KMS-11 (cell line): ENCODE results near the gene RAB34.

ENCODE experiments used
- H2AFZ ChIP-seq: fragments of 200-600 bp; sonication (generic); 2 replicates; pipeline ENCODE4 v1.6.1; 2016; ENCODE audit warnings: antibody characterized with exemption, mixed run types, low read depth
- H3K27ac ChIP-seq: fragments of 200-600 bp; sonication (generic); 2 replicates; pipeline ENCODE4 v1.6.1; 2016; ENCODE audit warnings: mild to moderate bottlenecking, mixed run types
- H3K27me3 ChIP-seq: fragments of 200-600 bp; sonication (generic); 2 replicates; pipeline ENCODE4 v1.6.1; 2017; ENCODE audit warnings: mild to moderate bottlenecking, low read depth, mixed run types, moderate library complexity; ENCODE audit not compliant: insufficient read depth
- H3K36me3 ChIP-seq: fragments of 200-600 bp; sonication (generic); 2 replicates; pipeline ENCODE4 v1.6.1; 2017; ENCODE audit warnings: mild to moderate bottlenecking, mixed run types; ENCODE audit not compliant: insufficient read depth
- H3K4me1 ChIP-seq: fragments of 200-600 bp; sonication (generic); 2 replicates; pipeline ENCODE4 v1.6.1; 2016; ENCODE audit warnings: mild to moderate bottlenecking, low read depth, mixed run types; ENCODE audit not compliant: poor library complexity, severe bottlenecking
- H3K4me2 ChIP-seq: fragments of 200-600 bp; sonication (generic); 2 replicates; pipeline ENCODE4 v1.7.0; 2016; ENCODE audit warnings: mild to moderate bottlenecking, mixed run types
- H3K4me3 ChIP-seq: fragments of 200-600 bp; sonication (generic); IDR thresholded peaks from 2 replicates; pipeline ENCODE4 v1.6.1; 2017; ENCODE audit warnings: low read depth, low read length, mixed read lengths; ENCODE audit not compliant: insufficient read depth
- H3K79me2 ChIP-seq: fragments of 200-600 bp; sonication (generic); 2 replicates; pipeline ENCODE4 v1.6.1; 2016; ENCODE audit warnings: low read depth, mixed run types; ENCODE audit not compliant: insufficient read depth
- H3K9ac ChIP-seq: fragments of 200-600 bp; sonication (generic); 2 replicates; pipeline ENCODE4 v1.6.1; 2016; ENCODE audit warnings: mild to moderate bottlenecking, mixed run types
- H4K20me1 ChIP-seq: fragments of 200-600 bp; sonication (generic); 2 replicates; pipeline ENCODE4 v1.6.1; 2016; ENCODE audit warnings: mild to moderate bottlenecking, mixed run types; ENCODE audit not compliant: insufficient read depth
- CTCF ChIP-seq: fragments of 200-600 bp; sonication (generic); conservative IDR thresholded peaks from 2 replicates; pipeline ENCODE4 v1.6.1; 2017; ENCODE audit warnings: low read depth, mild to moderate bottlenecking, antibody characterized with exemption, low read length, moderate library complexity, mixed read lengths

RAB34 gene

GRCh38 chr17:28704219-28704858 is 13.3 kb downstream of the RAB34 start:
- no peaks in the 10 kb centered on the region for H3K27me3 ChIP-seq
- no peak overlapping the region for H3K9ac ChIP-seq
- no peak overlapping the region for H3K4me3 ChIP-seq
- H2AFZ ChIP-seq = no peak overlapping the region
- H4K20me1 ChIP-seq = no peaks in the 10 kb centered on the region
- H3K36me3 ChIP-seq = no peaks in the 10 kb centered on the region; the same call in 1 of the 2 replicates
- no peak overlapping the region for H3K4me2 ChIP-seq
- TF ChIP-seq CTCF = no peak
- no peaks in the 10 kb centered on the region for H3K4me1 ChIP-seq
- no peak overlapping the region for H3K27ac ChIP-seq
- H3K79me2 ChIP-seq = no peaks in the 10 kb centered on the region

DNA sequence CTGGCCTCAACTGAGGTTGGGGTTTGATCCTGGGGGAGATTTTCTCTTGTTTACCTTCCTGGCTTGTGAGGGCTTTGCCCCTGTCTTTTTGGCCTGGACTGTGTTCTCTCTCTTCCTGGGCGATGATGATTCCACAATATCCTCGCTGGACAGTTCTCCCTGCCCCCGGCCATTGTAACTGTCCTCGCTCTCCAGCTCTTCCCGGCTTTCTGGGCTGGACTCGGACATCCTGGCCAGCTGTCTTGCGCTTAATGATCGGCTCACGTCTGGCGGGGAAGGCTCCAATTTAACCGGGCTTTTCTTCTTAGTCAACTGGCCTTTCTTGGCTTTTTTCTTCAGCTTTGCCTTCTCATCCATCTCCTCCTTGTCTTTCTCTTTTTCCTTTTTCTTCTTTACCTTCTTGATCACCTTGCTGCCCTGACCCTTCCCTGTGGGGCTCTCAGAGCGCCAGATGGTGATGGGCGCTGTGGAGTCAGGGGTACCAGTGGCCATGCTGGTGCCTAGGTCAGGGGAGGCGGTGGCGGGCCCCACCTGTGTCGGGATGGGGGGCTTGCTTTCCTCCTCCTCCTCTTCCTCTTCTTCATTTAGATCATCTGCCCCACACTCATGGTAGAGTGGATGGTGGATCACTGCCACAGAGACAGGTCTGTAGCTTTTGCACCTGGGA is 14.0 kb downstream of the RAB34 start:
- Histone ChIP-seq H3K4me1 (no peaks in the 10 kb centered on the region), H3K36me3 (no peaks in the 10 kb centered on the region; the same call in 1 of the 2 replicates), H3K4me2 (no peak overlapping the region), H3K79me2 (no peaks in the 10 kb centered on the region), H3K4me3 (no peak overlapping the region), H2AFZ (no peak overlapping the region), H3K9ac (no peak overlapping the region), H4K20me1 (no peaks in the 10 kb centered on the region), H3K27ac (no peak overlapping the region), H3K27me3 (no peaks in the 10 kb centered on the region)
- TF ChIP-seq CTCF = no peak

- Histone ChIP-seq H3K27ac (no peak overlapping the region), H3K79me2 (no peaks in the 10 kb centered on the region), H3K4me3 (no peak overlapping the region), H3K36me3 (peaks cover 4% of the 10 kb centered on the region; the same call in 1 of the 2 replicates), H2AFZ (no peak overlapping the region), H3K4me2 (no peak overlapping the region), H3K9ac (no peak overlapping the region), H4K20me1 (no peaks in the 10 kb centered on the region), H3K4me1 (no peaks in the 10 kb centered on the region), H3K27me3 (no peaks in the 10 kb centered on the region)
- no peak for TF ChIP-seq CTCF
Observed at GRCh38 chr17:28702752-28703150, 14.9 kb downstream of the RAB34 start.

DNA sequence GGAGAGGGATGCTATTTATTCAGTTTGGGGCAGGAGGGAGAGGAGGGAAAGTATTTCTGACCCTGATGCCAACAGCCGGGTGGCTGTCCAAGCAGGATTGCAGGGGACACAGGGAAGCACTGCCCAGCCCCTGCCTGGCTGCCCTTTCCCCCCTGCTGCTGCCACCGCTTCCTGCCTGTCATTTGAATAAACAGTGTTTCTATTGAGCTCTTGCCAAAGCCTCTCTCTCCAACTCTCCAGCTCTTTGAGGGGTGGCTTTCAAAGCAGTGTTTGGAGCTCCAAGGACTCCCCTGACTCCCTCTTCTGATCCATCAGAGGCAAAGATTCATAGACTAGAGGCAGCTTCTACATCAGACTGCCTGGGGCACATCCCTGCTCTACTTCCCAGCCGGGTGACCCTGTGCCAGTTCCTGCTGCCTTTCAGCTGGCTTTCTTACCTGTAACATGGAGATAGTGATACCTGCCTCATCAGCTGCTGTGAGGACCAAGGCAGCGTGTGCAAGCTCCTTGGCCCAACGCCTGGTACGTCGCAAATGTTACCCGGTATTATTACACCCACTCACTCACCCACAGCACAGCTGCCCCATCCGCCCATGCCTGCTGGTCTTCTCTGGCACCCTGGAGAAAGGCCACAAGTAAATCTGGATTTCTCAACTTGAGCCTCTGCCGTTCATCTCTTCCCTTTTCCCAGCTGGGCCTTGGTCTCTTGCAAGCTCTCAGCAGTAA is 15.5 kb downstream of the RAB34 start:
- no peak overlapping the region for H2AFZ ChIP-seq
- no peak overlapping the region for H3K9ac ChIP-seq
- H3K27ac ChIP-seq = no peak overlapping the region
- no peak overlapping the region for H3K4me2 ChIP-seq
- H3K4me3 ChIP-seq = no peak overlapping the region
- no peaks in the 10 kb centered on the region for H3K27me3 ChIP-seq
- no peaks in the 10 kb centered on the region for H3K4me1 ChIP-seq
- H3K79me2 ChIP-seq = no peaks in the 10 kb centered on the region
- H3K36me3 ChIP-seq = peaks cover 7% of the 10 kb centered on the region; the same call in 1 of the 2 replicates
- no peaks in the 10 kb centered on the region for H4K20me1 ChIP-seq
- no peak for TF ChIP-seq CTCF
